HG02885 (cell line): ENCODE measurements around the gene VPS13D.

ENCODE experiments used
- ATAC-seq: cut with Tn5 transposase; IDR thresholded peaks from one replicate; pipeline ENCODE4 v1.9.1; 2021; ENCODE audit warnings: mild to moderate bottlenecking; ENCODE audit not compliant: unreplicated experiment, poor library complexity

The VPS13D gene

GRCh38 chr1:12414444-12415018 is 184.7 kb downstream of the VPS13D start:
- no peak for ATAC-seq

DNA sequence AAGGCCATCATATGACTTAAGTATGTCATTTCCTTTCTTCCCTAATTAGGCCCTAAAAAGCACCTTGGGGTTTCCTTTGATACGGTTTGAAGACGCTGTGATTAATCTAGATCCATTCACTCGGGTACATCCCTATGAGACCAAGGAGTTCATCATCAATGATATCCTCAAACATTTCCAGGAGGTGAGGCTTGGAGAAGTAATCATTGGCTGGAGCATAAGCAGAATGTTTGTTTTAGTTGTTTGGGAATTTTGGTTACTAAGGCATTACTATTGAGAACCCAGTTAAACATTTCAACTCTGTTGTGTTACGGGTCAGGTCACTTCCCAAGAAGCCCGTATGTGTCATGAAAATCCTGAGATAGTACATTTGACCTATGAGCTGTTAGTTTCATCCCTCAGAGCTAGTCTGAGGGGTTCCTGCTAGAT is 185.2 kb downstream of the VPS13D start:
- ATAC-seq: no peak

- ATAC-seq: no peak
These were observed 186.3 kb downstream of the VPS13D start for GRCh38 chr1:12416101-12416500.

DNA sequence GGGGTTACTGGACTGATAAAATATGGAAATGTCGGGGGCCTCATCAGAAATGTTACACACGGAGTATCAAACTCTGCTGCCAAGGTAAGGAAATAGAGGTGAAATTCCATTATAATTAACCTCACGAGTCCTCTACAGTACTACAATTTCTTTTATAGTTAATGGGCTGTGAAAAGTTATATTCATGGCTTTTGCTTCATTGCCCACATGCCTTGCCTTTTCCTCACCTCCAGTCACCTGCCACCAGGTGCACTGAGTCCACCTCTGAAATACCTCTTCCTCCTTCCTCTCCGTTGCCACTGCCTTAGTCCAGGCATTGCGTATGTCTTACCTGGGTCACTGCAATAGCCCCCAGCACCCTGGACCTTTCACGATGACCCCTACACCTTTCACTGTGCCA is 186.9 kb downstream of the VPS13D start:
- ATAC-seq: no peak

GRCh38 chr1:12417389-12417788 is 187.6 kb downstream of the VPS13D start:
- no peak for ATAC-seq

DNA sequence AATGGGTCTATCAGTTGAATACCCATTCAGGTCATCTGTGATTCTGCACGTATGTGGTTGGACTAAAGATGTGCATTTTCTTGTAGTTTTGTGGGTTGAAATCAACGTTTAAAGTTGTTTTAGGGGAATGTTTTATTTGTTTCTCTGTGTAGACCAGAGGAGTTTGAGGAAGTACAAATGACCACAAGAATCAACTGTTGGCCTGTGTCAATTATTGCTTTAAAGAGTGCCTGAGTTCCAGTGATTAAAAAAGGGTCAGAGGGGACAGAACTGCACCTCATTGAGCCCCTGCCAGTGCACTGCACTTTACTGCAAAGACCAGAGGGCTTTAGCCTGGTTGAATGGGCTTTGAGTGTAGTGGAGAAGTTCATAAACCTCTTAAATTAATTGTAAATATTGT is 190.3 kb downstream of the VPS13D start:
- no peak for ATAC-seq

- ATAC-seq: no peak
These were observed 192.7 kb downstream of the VPS13D start for GRCh38 chr1:12422488-12422887.

GRCh38 chr1:12424087-12424529 is 194.3 kb downstream of the VPS13D start:
- no peak for ATAC-seq

DNA sequence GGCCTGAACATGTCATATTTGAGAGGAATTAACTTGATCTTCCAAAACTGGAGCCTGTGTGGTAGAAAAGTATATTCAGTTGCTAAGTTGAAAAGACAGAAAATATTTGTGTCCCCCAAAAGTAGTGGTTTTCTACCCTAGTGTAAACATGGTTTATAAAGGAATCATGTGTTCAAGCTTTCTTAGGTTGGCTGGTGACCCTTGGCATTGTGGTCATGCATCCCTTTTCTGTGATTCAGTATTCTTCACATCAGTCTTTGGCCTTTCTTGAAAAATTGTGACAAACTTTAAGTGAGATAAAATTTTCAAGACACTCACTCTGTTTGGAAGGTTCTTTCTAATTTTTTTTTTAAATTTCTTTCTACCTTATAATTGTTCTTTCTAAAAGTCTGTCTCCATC is 195.0 kb downstream of the VPS13D start:
- ATAC-seq: no peak

DNA sequence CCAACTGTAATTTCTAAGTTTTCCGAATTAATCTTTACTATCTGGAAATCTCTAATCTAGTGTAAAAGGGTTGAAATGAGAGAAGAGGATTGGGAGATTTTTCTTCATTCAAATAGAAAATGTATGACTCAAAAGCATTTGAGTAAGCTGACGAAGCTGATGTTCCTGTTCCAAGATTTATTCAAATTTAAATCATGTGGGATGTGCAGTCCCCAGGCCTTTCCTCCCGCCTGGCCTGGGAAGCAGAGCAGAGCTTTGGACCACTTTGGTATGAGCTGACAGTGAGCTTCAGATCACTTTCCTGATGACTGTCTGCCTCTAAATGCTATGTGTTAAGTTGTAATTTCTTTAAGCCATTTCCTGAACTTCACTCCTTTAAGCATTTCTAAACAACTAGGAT is 196.2 kb downstream of the VPS13D start:
- ATAC-seq: no peak

- ATAC-seq: no peak
These were observed 198.5 kb downstream of the VPS13D start for GRCh38 chr1:12428334-12428733.

GRCh38 chr1:12430525-12430924 is 200.7 kb downstream of the VPS13D start:
- ATAC-seq: no peak

DNA sequence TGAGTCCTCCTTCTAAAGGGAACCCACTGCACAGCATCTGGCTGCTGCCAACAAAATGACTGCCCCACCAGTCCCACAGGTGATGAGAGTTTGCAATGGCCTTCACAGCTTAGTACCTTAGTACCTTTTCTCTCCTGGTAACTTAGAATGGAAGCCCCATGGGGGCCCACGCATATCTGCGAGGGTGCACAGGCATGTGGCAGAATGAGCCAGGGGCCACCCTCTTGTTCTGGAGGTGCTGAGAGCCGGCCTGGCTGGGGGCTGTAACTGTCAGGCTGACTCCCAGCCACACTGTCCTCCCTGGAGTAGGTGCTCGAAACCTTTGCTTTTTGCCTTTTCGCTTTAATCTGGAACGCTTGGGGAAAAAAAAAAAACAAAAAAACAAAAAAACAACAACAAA is 203.1 kb downstream of the VPS13D start:
- ATAC-seq: no peak

GRCh38 chr1:12433323-12434053 is 203.7 kb downstream of the VPS13D start:
- ATAC-seq: no peak

DNA sequence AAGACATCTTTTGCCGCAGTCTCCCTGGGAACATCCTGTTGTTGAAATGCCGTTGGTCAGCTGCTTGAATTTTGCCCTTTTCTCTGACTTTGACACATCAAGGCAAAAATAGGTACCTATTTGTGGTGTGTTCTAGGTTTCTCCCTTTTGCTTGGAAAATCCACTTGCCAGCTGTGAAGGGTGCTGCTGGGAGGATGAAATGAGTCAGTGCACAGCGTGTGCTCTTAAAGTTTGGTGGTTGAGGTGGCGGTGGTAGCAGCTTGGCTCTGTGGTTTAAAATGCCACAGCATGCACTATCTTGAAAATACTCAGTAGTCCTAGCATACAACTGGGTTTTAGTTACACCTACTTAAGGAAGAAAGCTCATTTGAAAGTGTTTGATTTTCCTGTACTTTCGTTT is 204.3 kb downstream of the VPS13D start:
- ATAC-seq: no peak

GRCh38 chr1:12434686-12435085 is 204.9 kb downstream of the VPS13D start:
- no peak for ATAC-seq

- peak; percentile 61 for ATAC-seq
These were observed 206.0 kb downstream of the VPS13D start for GRCh38 chr1:12435639-12436344.

GRCh38 chr1:12436345-12436658 is 206.5 kb downstream of the VPS13D start:
- no peak for ATAC-seq

DNA sequence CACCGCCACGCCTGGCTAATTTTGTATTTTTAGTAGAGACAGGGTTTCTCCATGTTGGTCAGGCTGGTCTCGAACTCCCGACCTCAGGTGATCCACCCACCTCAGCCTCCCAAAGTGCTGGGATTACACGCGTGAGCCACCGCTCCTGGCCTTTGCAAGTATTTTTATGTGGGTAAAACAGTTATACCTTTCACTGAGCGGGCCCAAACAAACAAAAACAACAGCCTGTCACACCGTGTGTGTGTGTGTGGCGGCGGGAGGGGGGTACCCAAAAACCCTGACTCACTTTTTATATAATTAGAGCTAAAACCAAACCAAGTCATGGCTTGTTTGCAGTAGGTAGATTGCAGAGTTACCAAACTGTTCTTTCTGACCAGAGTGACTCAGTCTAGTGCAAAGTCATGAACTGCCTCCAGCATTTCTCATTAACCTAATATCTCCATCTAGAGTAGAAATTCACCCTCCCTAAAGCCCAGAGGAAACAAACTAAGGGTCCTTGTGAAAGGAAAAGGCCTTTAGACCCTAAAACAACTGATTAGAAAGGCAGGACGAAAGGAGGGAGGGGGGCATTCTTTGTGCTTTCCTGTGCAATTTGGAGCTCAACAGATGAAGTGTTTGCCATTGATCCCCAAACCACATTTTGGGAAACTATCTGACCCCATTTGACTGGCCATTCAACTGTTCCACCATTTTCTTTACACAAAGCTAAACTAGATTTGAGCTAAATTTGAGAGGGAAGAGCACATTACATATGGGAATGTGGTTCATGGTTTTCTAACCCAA is 207.2 kb downstream of the VPS13D start:
- no peak for ATAC-seq

DNA sequence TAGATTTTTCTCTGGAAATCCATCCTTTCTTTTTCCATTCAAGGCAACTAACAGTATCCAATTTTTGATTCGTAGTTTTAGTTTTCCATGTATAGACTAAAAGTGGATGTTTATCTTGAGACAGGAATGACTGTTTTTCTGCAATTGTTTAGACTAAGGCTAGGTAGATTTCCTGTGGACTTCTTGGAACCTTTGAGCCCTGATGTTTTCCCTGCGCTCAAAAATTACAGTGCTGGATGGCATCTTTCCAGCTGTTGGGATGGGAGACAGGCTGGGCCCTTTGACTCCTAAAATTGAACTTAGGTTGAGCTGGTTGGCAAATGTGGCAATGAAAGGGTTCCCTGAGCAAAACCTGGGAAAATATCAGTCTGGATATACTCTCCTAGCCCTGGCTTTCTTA is 207.8 kb downstream of the VPS13D start:
- ATAC-seq: no peak

DNA sequence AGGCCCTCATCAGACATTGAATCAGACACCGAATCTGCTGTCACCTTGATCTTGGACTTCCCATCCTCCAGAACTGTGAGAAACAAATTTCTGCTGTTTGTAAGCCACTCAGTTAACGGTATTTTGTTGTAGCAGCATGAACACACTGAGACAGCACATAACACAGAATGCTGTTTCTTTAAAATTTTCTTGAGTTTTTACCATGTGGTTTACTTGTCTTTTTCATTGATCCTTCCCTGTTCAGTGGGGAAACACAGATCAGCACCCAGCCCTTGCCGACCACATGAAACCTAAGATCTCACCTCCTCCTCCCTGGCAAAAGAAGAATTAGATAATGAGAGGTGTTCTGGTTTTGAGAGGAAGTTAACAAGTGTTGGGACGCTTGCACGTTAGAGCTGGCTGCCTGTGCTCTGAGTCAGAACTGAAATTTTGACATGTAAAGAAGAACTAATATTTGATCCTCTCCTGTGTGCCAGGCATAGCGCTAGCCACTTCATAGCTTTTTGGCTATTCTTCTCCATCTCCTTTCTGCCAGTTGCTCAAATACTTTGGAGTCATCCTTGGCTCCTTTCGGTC is 208.6 kb downstream of the VPS13D start:
- ATAC-seq: no peak
